Loucy (cell line): ENCODE data around the gene NLGN2.

Experiments
- EZH2phosphoT487 ChIP-seq: fragments of 200-600 bp; IDR thresholded peaks from 2 replicates; pipeline ENCODE4 v1.6.1; 2018; ENCODE audit warnings: antibody characterized with exemption, mild to moderate bottlenecking, moderate library complexity, borderline replicate concordance
- TF ChIP-seq, protein P1 (sequence below): fragments of 200-600 bp; sonication (generic); conservative IDR thresholded peaks from 2 replicates; pipeline ENCODE4 v1.5.1; 2014; ENCODE audit warnings: mild to moderate bottlenecking, antibody characterized with exemption, low read length

- TF ChIP-seq, protein P1, sequence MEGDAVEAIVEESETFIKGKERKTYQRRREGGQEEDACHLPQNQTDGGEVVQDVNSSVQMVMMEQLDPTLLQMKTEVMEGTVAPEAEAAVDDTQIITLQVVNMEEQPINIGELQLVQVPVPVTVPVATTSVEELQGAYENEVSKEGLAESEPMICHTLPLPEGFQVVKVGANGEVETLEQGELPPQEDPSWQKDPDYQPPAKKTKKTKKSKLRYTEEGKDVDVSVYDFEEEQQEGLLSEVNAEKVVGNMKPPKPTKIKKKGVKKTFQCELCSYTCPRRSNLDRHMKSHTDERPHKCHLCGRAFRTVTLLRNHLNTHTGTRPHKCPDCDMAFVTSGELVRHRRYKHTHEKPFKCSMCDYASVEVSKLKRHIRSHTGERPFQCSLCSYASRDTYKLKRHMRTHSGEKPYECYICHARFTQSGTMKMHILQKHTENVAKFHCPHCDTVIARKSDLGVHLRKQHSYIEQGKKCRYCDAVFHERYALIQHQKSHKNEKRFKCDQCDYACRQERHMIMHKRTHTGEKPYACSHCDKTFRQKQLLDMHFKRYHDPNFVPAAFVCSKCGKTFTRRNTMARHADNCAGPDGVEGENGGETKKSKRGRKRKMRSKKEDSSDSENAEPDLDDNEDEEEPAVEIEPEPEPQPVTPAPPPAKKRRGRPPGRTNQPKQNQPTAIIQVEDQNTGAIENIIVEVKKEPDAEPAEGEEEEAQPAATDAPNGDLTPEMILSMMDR, result no peak
- no peak for TF ChIP-seq EZH2phosphoT487
Observed at GRCh38 chr17:7423679-7424078, 16.0 kb downstream of the NLGN2 start.
